Measurements from ENCODE around the gene PAPLN. TPM values are rescaled to one million over a fixed set of nuclear protein-coding genes. Genes with fewer than 3 reads are reported as not detected.

The PAPLN gene
- total RNA-seq, 1 donor from 2014 or later: 12.7 TPM

- no peak for DNase-seq (ENCODE audit: low read depth)
- H3K4me3 ChIP-seq (ENCODE audit: low read depth, low read length): no peak overlapping the region
- no peak for TF ChIP-seq CTCF (conservative IDR thresholded peaks at IDR 0.05; ENCODE audit: low read depth, low read length)
These were observed 17.2 kb upstream of the PAPLN start for GRCh38 chr14:73220061-73220460.

GRCh38 chr14:73220634-73221033 lies 16.7 kb upstream of the PAPLN start:
- H3K4me3 ChIP-seq (ENCODE audit: low read depth, low read length): no peak overlapping the region
- no peak for DNase-seq (ENCODE audit: low read depth)
- no peak for TF ChIP-seq CTCF (conservative IDR thresholded peaks at IDR 0.05; ENCODE audit: low read depth, low read length)

GRCh38 chr14:73221945-73222344 lies 15.4 kb upstream of the PAPLN start:
- TF ChIP-seq CTCF (conservative IDR thresholded peaks at IDR 0.05; ENCODE audit: low read depth, low read length): no peak
- no peak overlapping the region for H3K4me3 ChIP-seq (ENCODE audit: low read depth, low read length)
- no peak for DNase-seq (ENCODE audit: low read depth)

- peak; percentile 16 for TF ChIP-seq CTCF (conservative IDR thresholded peaks at IDR 0.05; ENCODE audit: low read depth, low read length)
These were observed 14.3 kb upstream of the PAPLN start for GRCh38 chr14:73223049-73223448.

GRCh38 chr14:73225496-73225895 lies 11.8 kb upstream of the PAPLN start:
- H3K4me3 ChIP-seq (ENCODE audit: low read depth, low read length): no peak overlapping the region
- DNase-seq (ENCODE audit: low read depth): no peak
- no peak for TF ChIP-seq CTCF (conservative IDR thresholded peaks at IDR 0.05; ENCODE audit: low read depth, low read length)

More at GRCh38 chr14:73223049-73223448, 14.3 kb upstream of the PAPLN start:
- DNase-seq (ENCODE audit: low read depth): no peak
- no peak overlapping the region for H3K4me3 ChIP-seq (ENCODE audit: low read depth, low read length)

- peak overlapping the region; percentile 21 for H3K4me3 ChIP-seq (ENCODE audit: low read depth, low read length)
- TF ChIP-seq CTCF (conservative IDR thresholded peaks at IDR 0.05; ENCODE audit: low read depth, low read length): no peak
These were observed 9.2 kb upstream of the PAPLN start for GRCh38 chr14:73227812-73228781.

More at GRCh38 chr14:73227812-73228781, 9.2 kb upstream of the PAPLN start:
- peak; percentile 97 for DNase-seq (ENCODE audit: low read depth)

Measured in epithelial cell of proximal tubule (primary cell).